Measurements from ENCODE around the gene KCNJ9. TPM values are rescaled to one million over a fixed set of nuclear protein-coding genes. Genes with fewer than 3 reads are reported as not detected.

The KCNJ9 gene
- total and polyA plus RNA-seq, 2 of the 4 experiments (the other 2 are of a cell fraction) = not detected

- H2AK9ac ChIP-seq (replicated peaks; ENCODE audit: low read depth, low read length, poor library complexity) = no peak overlapping the region
- no peak overlapping the region for H3K18ac ChIP-seq (ENCODE audit: low read depth, low read length)
- H3K4me3 ChIP-seq (ENCODE audit: insufficient read depth, low read depth, low read length) = no peak overlapping the region
- no peaks in the 10 kb centered on the region for H3K4me1 ChIP-seq (ENCODE audit: control insufficient read depth, insufficient read depth, low read length)
- intact Hi-C loops (cut with micrococcal nuclease) (no loop called here), in situ Hi-C loops (cut with MboI; ENCODE audit: low sequenced_read_pairs) (no loop called here), dilution Hi-C loops (cut with HindIII; ENCODE audit: low sequenced_read_pairs, unreplicated experiment) (no loop called here)
- H3K79me1 ChIP-seq (ENCODE audit: low read depth in 1 of 2, low read length in 2 of 2) = no peaks in the 10 kb centered on the region
- H3K4me2 ChIP-seq (ENCODE audit: low read depth, low read length) = no peak overlapping the region
- H2BK20ac ChIP-seq (ENCODE audit: low read depth, low read length) = no peak overlapping the region
- ChIA-PET POLR2A (ENCODE audit: unreplicated experiment) (no interaction called here), CTCF (no interaction called here)
- TF ChIP-seq BHLHE40 (IDR thresholded peaks at IDR 0.05; ENCODE audit: low read depth, low read length) (no peak), CTCF (conservative IDR thresholded peaks at IDR 0.05; ENCODE audit: low read depth, low read length) (no peak), RAD21 (IDR thresholded peaks at IDR 0.05; ENCODE audit: low read length) (no peak), USF2 (IDR thresholded peaks at IDR 0.05; ENCODE audit: low read depth, low read length) (no peak), MAFK (IDR thresholded peaks at IDR 0.05; ENCODE audit: low read depth, low read length) (no peak), POLR2A (IDR thresholded peaks at IDR 0.05; ENCODE audit: low read depth, low read length) (no peak), MXI1 (IDR thresholded peaks at IDR 0.05; ENCODE audit: borderline replicate concordance, low read depth, low read length) (no peak), NFE2L2 (IDR thresholded peaks at IDR 0.05; ENCODE audit: low read depth, low read length) (no peak), FOS (IDR thresholded peaks at IDR 0.05; ENCODE audit: low read depth, low read length) (no peak), SMC3 (IDR thresholded peaks at IDR 0.05; ENCODE audit: low read depth, low read length) (no peak), RFX5 (IDR thresholded peaks at IDR 0.05; ENCODE audit: low read depth, low read length) (no peak), CHD1 (IDR thresholded peaks at IDR 0.05; ENCODE audit: low read depth, low read length) (no peak), CEBPB (IDR thresholded peaks at IDR 0.05; ENCODE audit: low read depth, low read length) (no peak), ELK1 (IDR thresholded peaks at IDR 0.05; ENCODE audit: borderline replicate concordance, low read depth, low read length) (no peak)
- H3K4ac ChIP-seq (ENCODE audit: low read depth, low read length) = no peak overlapping the region
- no peaks in the 10 kb centered on the region for H4K20me1 ChIP-seq (ENCODE audit: insufficient read depth, low read length)
- 80% methylated on average over 1 of the region's 9 CpGs; no CpG with 5 or more reads in 1 of the 2 experiments for WGBS, 2 experiments (ENCODE audit: extremely low coverage in 2 of 2, insufficient read length in 1 of 2)
- H2BK5ac ChIP-seq (ENCODE audit: low read depth, low read length, poor library complexity, severe bottlenecking) = peak overlapping the region; percentile 82
- H3K9me1 ChIP-seq (ENCODE audit: insufficient read depth, low read length) = no peaks in the 10 kb centered on the region
- no peak overlapping the region for H3K56ac ChIP-seq (ENCODE audit: extremely low read depth, insufficient read depth, low read length)
- BruUV-seq (replicated peaks) = no TSS peak
- H4K5ac ChIP-seq (ENCODE audit: low read depth, low read length) = no peak overlapping the region
- no peak overlapping the region for H3K14ac ChIP-seq (replicated peaks; ENCODE audit: low read depth, low read length)
- no peak overlapping the region for H3K9ac ChIP-seq (ENCODE audit: low read depth, low read length)
- H4K8ac ChIP-seq (ENCODE audit: low read depth in 2 of 2, low read length in 2 of 2) = no peak overlapping the region
- no peak for DNase-seq
- no peak overlapping the region for H3K27ac ChIP-seq (ENCODE audit: insufficient read depth, low read length)
- H2AK5ac ChIP-seq (ENCODE audit: low read depth, low read length) = no peak overlapping the region
- H2BK120ac ChIP-seq (ENCODE audit: low read depth, low read length) = no peak overlapping the region
- no peaks in the 10 kb centered on the region for H3K9me3 ChIP-seq (ENCODE audit: control insufficient read depth, insufficient read depth, low read length)
- no peak overlapping the region for H2AFZ ChIP-seq (replicated peaks; ENCODE audit: low read length, poor library complexity)
- no peak overlapping the region for H2BK15ac ChIP-seq (ENCODE audit: low read depth, low read length)
- peaks cover 37% of the 10 kb centered on the region for H3K27me3 ChIP-seq (ENCODE audit: control insufficient read depth, insufficient read depth, low read length)
- H3K36me3 ChIP-seq (ENCODE audit: control insufficient read depth, insufficient read depth, low read length) = no peaks in the 10 kb centered on the region
- H4K91ac ChIP-seq (ENCODE audit: insufficient read depth, low read depth, low read length) = no peak overlapping the region
- no peak for ATAC-seq (ENCODE audit: low read depth)
- no peak overlapping the region for H3K23ac ChIP-seq (ENCODE audit: low read depth, low read length)
Measured at GRCh38 chr1:160133990-160134770, 52.8 kb downstream of the KCNJ9 start.

Data from IMR-90 (cell line).